Measurements from ENCODE around the gene TMEM245. TPM values are rescaled to one million over a fixed set of nuclear protein-coding genes. Genes with fewer than 3 reads are reported as not detected.
A peak's percentile ranks its signal among the peaks of the same experiment; 100 is the strongest.

Gene TMEM245
- total RNA-seq, 1 donor from 2014 or later, result 168 TPM

GRCh38 chr9:109101810-109102209, 17.9 kb downstream of the TMEM245 start:
- DNase-seq (ENCODE audit: low read depth), result peak; percentile 99

GRCh38 chr9:109101202-109101595, 18.5 kb downstream of the TMEM245 start:
- DNase-seq (ENCODE audit: low read depth), result no peak

GRCh38 chr9:109100543-109101201, 19.1 kb downstream of the TMEM245 start:
- peak; percentile 70 for DNase-seq (ENCODE audit: low read depth)

GRCh38 chr9:109098960-109099308, 20.8 kb downstream of the TMEM245 start:
- DNase-seq (ENCODE audit: low read depth), result no peak

- peak; percentile 98 for DNase-seq (ENCODE audit: low read depth)
Measured at GRCh38 chr9:109098171-109098959, 21.4 kb downstream of the TMEM245 start.

- DNase-seq (ENCODE audit: low read depth), result no peak
Measured at GRCh38 chr9:109097146-109097545, 22.6 kb downstream of the TMEM245 start.

GRCh38 chr9:109095321-109095720, 24.4 kb downstream of the TMEM245 start:
- no peak for DNase-seq (ENCODE audit: low read depth)

GRCh38 chr9:109094268-109094667, 25.5 kb downstream of the TMEM245 start:
- no peak for DNase-seq (ENCODE audit: low read depth)

- no peak for DNase-seq (ENCODE audit: low read depth)
Measured at GRCh38 chr9:109092587-109092986, 27.2 kb downstream of the TMEM245 start.

- no peak for DNase-seq (ENCODE audit: low read depth)
Measured at GRCh38 chr9:109092051-109092580, 27.6 kb downstream of the TMEM245 start.

GRCh38 chr9:109088221-109088620, 31.5 kb downstream of the TMEM245 start:
- DNase-seq (ENCODE audit: low read depth), result peak; percentile 76

- DNase-seq (ENCODE audit: low read depth), result no peak
Measured at GRCh38 chr9:109087795-109088194, 32.0 kb downstream of the TMEM245 start.

GRCh38 chr9:109086221-109086620, 33.5 kb downstream of the TMEM245 start:
- no peak for DNase-seq (ENCODE audit: low read depth)

GRCh38 chr9:109085510-109085909, 34.2 kb downstream of the TMEM245 start:
- DNase-seq (ENCODE audit: low read depth), result no peak

GRCh38 chr9:109083813-109084405, 35.8 kb downstream of the TMEM245 start:
- no peak for DNase-seq (ENCODE audit: low read depth)

- no peak for DNase-seq (ENCODE audit: low read depth)
Measured at GRCh38 chr9:109083141-109083540, 36.6 kb downstream of the TMEM245 start.

- no peak for DNase-seq (ENCODE audit: low read depth)
Measured at GRCh38 chr9:109082091-109082620, 37.6 kb downstream of the TMEM245 start.

GRCh38 chr9:109074236-109074889, 45.4 kb downstream of the TMEM245 start:
- DNase-seq (ENCODE audit: low read depth), result no peak

- no peak for DNase-seq (ENCODE audit: low read depth)
Measured at GRCh38 chr9:109072821-109073435, 46.8 kb downstream of the TMEM245 start.

GRCh38 chr9:109072133-109072692, 47.5 kb downstream of the TMEM245 start:
- no peak for DNase-seq (ENCODE audit: low read depth)

- no peak for DNase-seq (ENCODE audit: low read depth)
Measured at GRCh38 chr9:109068764-109069163, 51.0 kb downstream of the TMEM245 start.

All from renal cortical epithelial cell (primary cell).